Neural cell (in vitro differentiated cells): ENCODE data around the gene HDAC9.

ENCODE experiments used
- EZH2 ChIP-seq: fragments of 200-600, 300-800 bp; shearing (Covaris generic), sonication (generic); IDR thresholded peaks from 2 replicates; pipeline ENCODE4 v1.6.1; 2014; ENCODE audit warnings: antibody characterized with exemption, low read length, borderline replicate concordance, mild to moderate bottlenecking; ENCODE audit not compliant: insufficient read depth, poor library complexity, severe bottlenecking
- MXI1 ChIP-seq: fragments of 450-650 bp; conservative IDR thresholded peaks from 2 replicates; pipeline ENCODE4 v1.6.1; 2014; ENCODE audit warnings: antibody characterized with exemption, mild to moderate bottlenecking; ENCODE audit not compliant: poor library complexity, severe bottlenecking
- POLR2AphosphoS5 ChIP-seq: IDR thresholded peaks from 2 replicates; pipeline ENCODE4 v1.6.1; 2012
- TAF1 ChIP-seq: IDR thresholded peaks from 2 replicates; pipeline ENCODE4 v1.6.1; 2012; ENCODE audit warnings: low read depth
- TF ChIP-seq, protein P1 (sequence below): fragments of 450-650 bp; IDR thresholded peaks from 2 replicates; pipeline ENCODE4 v1.5.1; 2014; ENCODE audit warnings: antibody characterized with exemption, mild to moderate bottlenecking, moderate library complexity; ENCODE audit not compliant: poor library complexity, severe bottlenecking

DNA sequence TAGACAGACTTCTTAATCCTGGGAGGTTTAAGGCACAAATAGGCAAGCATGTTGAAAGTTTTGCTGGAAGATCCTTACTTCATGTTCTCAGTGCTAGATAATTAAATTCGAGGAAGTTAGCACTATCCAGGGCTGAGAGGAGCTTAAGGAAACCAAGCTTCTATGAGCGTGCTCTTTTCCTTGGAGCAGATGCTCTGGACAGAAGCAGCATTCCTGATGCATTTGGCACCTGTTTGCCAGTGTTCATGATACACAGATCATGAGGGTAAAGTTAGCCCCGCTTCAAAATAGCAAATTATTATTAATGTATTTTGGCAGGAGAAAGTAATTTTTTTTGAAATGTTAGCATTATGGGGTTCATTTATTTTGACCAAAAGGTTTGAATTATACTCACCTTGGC lies 9.4 kb downstream of the HDAC9 start:
- TF ChIP-seq, protein P1, sequence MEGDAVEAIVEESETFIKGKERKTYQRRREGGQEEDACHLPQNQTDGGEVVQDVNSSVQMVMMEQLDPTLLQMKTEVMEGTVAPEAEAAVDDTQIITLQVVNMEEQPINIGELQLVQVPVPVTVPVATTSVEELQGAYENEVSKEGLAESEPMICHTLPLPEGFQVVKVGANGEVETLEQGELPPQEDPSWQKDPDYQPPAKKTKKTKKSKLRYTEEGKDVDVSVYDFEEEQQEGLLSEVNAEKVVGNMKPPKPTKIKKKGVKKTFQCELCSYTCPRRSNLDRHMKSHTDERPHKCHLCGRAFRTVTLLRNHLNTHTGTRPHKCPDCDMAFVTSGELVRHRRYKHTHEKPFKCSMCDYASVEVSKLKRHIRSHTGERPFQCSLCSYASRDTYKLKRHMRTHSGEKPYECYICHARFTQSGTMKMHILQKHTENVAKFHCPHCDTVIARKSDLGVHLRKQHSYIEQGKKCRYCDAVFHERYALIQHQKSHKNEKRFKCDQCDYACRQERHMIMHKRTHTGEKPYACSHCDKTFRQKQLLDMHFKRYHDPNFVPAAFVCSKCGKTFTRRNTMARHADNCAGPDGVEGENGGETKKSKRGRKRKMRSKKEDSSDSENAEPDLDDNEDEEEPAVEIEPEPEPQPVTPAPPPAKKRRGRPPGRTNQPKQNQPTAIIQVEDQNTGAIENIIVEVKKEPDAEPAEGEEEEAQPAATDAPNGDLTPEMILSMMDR, result no peak
- no peak for TF ChIP-seq MXI1
- TF ChIP-seq POLR2AphosphoS5, result no peak
- no peak for TF ChIP-seq EZH2
- TF ChIP-seq TAF1, result no peak
